Ascending aorta (tissue), 2 donors: ENCODE results near the gene TRIM47. TPM values are rescaled to one million over a fixed set of nuclear protein-coding genes. Genes with fewer than 3 reads are reported as not detected.

Experiments
- DNase-seq, 2 donors: peaks; one replicate each; pipeline ENCODE4 v3.0.0-alpha.2; 2019; ENCODE audit warnings: low spot score in 2 of 2
- H3K27ac ChIP-seq, 2 donors: fragments of 200-600 bp; sonication (generic); one replicate each; pipeline ENCODE4 v1.5.1; 2016 to 2017; ENCODE audit warnings: mild to moderate bottlenecking in 1 of 2
- H3K27me3 ChIP-seq: fragments of 200-600 bp; sonication (generic); one replicate; pipeline ENCODE4 v1.5.1; 2017
- H3K36me3 ChIP-seq, 2 donors: fragments of 200-600 bp; sonication (generic); one replicate each; pipeline ENCODE4 v1.5.1; 2016
- H3K4me1 ChIP-seq, 2 donors: fragments of 200-600 bp; sonication (generic); one replicate each; pipeline ENCODE4 v1.5.1; 2016 to 2017; ENCODE audit warnings: mild to moderate bottlenecking in 1 of 2
- H3K4me3 ChIP-seq, 2 donors: fragments of 200-600 bp; sonication (generic); one replicate each; pipeline ENCODE4 v1.5.1; 2016 to 2017; ENCODE audit warnings: mild to moderate bottlenecking in 1 of 2
- H3K9me3 ChIP-seq, 2 donors: fragments of 200-600 bp; sonication (generic); one replicate each; pipeline ENCODE4 v1.5.1; 2016
- CTCF ChIP-seq, 3 experiments: fragments of 200-600 bp in 2 of 3; fragments of 450-650 bp in 1 of 3; sonication (generic) in 2 of 3; IDR thresholded peaks; one replicate each; pipeline ENCODE4 v1.5.1; 2016 to 2019; ENCODE audit warnings: antibody characterized with exemption in 3 of 3, mild to moderate bottlenecking in 1 of 3, moderate library complexity in 1 of 3
- intact Hi-C: fragments of 100-400 bp; cut with DNase I; formaldehyde crosslinking; loops from one replicate; pipeline ENCODE4 v1.15.1; 2023
- total RNA-seq: library from RNA; depleted of rRNA; stranded (reverse); fragments of >200 nt; gene quantifications from one replicate; pipeline ENCODE4 v1.1.0, GENCODE V29; 2016

The TRIM47 gene
- total RNA-seq, 1 donor from 2014 or later, result 132 TPM

- peaks cover 11 to 13% of the 10 kb centered on the region in 2 donors for H3K4me1 ChIP-seq
- no peaks in the 10 kb centered on the region for H3K9me3 ChIP-seq
- no peak for TF ChIP-seq CTCF (IDR thresholded peaks at IDR 0.05)
- H3K27me3 ChIP-seq, result no peaks in the 10 kb centered on the region
- intact Hi-C loops, result loop anchor here (5.0 kb wide), 1 partner anchor 72 kb away; no protein-coding TSS in a partner anchor
- H3K27ac ChIP-seq, result peak overlapping the region in 1 of 2 donors; percentile 21
- DNase-seq, result no peak
- H3K36me3 ChIP-seq, result peaks cover 34 to 51% of the 10 kb centered on the region in 2 donors
- no peak overlapping the region for H3K4me3 ChIP-seq
These were observed 53.7 kb downstream of the TRIM47 start for GRCh38 chr17:75824666-75825065.

Other genes starting within 250 kb of the TRIM47 start
- not detected for gene SMIM5, start 245.1 kb downstream of the TRIM47 start, total RNA-seq
- 7.6 TPM for gene RECQL5, start 211.4 kb downstream of the TRIM47 start, total RNA-seq
- 70.9 TPM for gene SAP30BP, start 211.2 kb downstream of the TRIM47 start, total RNA-seq
- 152 TPM for gene ITGB4, start 157.1 kb downstream of the TRIM47 start, total RNA-seq
- 101 TPM for gene GALK1, start 113.4 kb downstream of the TRIM47 start, total RNA-seq
- gene UNK, start 93.8 kb downstream of the TRIM47 start, total RNA-seq, result 73.9 TPM
- gene UNC13D, start 34.2 kb downstream of the TRIM47 start, total RNA-seq, result 33.1 TPM
- 50.7 TPM for gene WBP2, start 23.2 kb downstream of the TRIM47 start, total RNA-seq
- 43.3 TPM for gene TRIM65, start 18.4 kb upstream of the TRIM47 start, total RNA-seq
- 31.9 TPM for gene MRPL38, start 26.3 kb upstream of the TRIM47 start, total RNA-seq
- gene FBF1, start 62.5 kb upstream of the TRIM47 start, total RNA-seq, result 8.9 TPM
- 18.5 TPM for gene ACOX1, start 100.6 kb upstream of the TRIM47 start, total RNA-seq
- 33.6 TPM for gene TEN1, start 100.7 kb upstream of the TRIM47 start, total RNA-seq
- gene CDK3, start 122.3 kb upstream of the TRIM47 start, total RNA-seq, result 2.1 TPM
- gene EVPL, start 148.7 kb upstream of the TRIM47 start, total RNA-seq, result not detected
- gene SRP68, start 193.9 kb upstream of the TRIM47 start, total RNA-seq, result 15.6 TPM
- 2.3 TPM for gene GALR2, start 196.2 kb upstream of the TRIM47 start, total RNA-seq
- gene ZACN, start 200.6 kb upstream of the TRIM47 start, total RNA-seq, result not detected
- gene EXOC7, start 225.2 kb upstream of the TRIM47 start, total RNA-seq, result 123 TPM